ENCODE measurements around the gene RGS16.

The RGS16 gene

GRCh38 chr1:182580736-182581135, 23.5 kb downstream of the RGS16 start:
- no peak for DNase-seq (ENCODE audit: low spot score)

GRCh38 chr1:182575540-182576149, 28.5 kb downstream of the RGS16 start:
- DNase-seq (ENCODE audit: low spot score) = no peak

- no peak for DNase-seq (ENCODE audit: low spot score)
These were observed 30.0 kb downstream of the RGS16 start for GRCh38 chr1:182574156-182574555.

- DNase-seq (ENCODE audit: low spot score) = no peak
These were observed 33.6 kb downstream of the RGS16 start for GRCh38 chr1:182570611-182570970.

- DNase-seq (ENCODE audit: low spot score) = no peak
These were observed 34.1 kb downstream of the RGS16 start for GRCh38 chr1:182569939-182570610.

- DNase-seq (ENCODE audit: low spot score) = no peak
These were observed 35.4 kb downstream of the RGS16 start for GRCh38 chr1:182568647-182569284.

GRCh38 chr1:182567629-182568028, 36.6 kb downstream of the RGS16 start:
- DNase-seq (ENCODE audit: low spot score) = no peak

GRCh38 chr1:182565537-182565936, 38.7 kb downstream of the RGS16 start:
- DNase-seq (ENCODE audit: low spot score) = no peak

- no peak for DNase-seq (ENCODE audit: low spot score)
These were observed 39.7 kb downstream of the RGS16 start for GRCh38 chr1:182564406-182565004.

GRCh38 chr1:182563095-182563494, 41.1 kb downstream of the RGS16 start:
- no peak for DNase-seq (ENCODE audit: low spot score)

- DNase-seq (ENCODE audit: low spot score) = no peak
These were observed 42.7 kb downstream of the RGS16 start for GRCh38 chr1:182561456-182561855.

GRCh38 chr1:182560392-182560984, 43.7 kb downstream of the RGS16 start:
- DNase-seq (ENCODE audit: low spot score) = no peak

GRCh38 chr1:182556279-182556678, 47.9 kb downstream of the RGS16 start:
- DNase-seq (ENCODE audit: low spot score) = no peak

GRCh38 chr1:182555493-182555892, 48.7 kb downstream of the RGS16 start:
- no peak for DNase-seq (ENCODE audit: low spot score)

GRCh38 chr1:182552527-182552926, 51.7 kb downstream of the RGS16 start:
- DNase-seq (ENCODE audit: low spot score) = no peak

GRCh38 chr1:182549811-182550210, 54.4 kb downstream of the RGS16 start:
- no peak for DNase-seq (ENCODE audit: low spot score)

- DNase-seq (ENCODE audit: low spot score) = no peak
These were observed 54.8 kb downstream of the RGS16 start for GRCh38 chr1:182549346-182549745.
